LoVo (cell line): ENCODE results near the gene AEBP1.

Experiments used
- DNase-seq: peaks from one replicate; pipeline ENCODE4 v3.0.0-alpha.2; 2016; ENCODE audit warnings: low spot score

AEBP1 gene

DNA sequence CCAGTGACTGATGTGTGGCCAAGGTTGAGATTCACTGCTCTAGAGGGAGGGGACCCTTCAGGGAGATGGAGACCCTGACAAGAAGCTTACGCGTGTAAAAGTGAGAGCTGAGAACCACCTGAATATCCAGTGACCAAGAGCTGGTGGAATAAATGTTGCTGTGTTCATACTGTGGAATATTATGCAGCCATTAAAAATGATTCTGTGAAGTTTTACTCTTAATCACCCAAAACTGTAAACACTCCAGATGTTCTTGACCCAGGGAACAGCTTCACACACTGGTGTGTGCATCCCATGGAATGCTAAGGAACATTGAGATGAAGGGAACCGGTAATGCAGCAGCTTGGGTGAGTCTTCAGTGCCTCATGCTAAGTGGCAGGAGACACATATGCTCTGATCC is 17.5 kb upstream of the AEBP1 start:
- DNase-seq: no peak

DNA sequence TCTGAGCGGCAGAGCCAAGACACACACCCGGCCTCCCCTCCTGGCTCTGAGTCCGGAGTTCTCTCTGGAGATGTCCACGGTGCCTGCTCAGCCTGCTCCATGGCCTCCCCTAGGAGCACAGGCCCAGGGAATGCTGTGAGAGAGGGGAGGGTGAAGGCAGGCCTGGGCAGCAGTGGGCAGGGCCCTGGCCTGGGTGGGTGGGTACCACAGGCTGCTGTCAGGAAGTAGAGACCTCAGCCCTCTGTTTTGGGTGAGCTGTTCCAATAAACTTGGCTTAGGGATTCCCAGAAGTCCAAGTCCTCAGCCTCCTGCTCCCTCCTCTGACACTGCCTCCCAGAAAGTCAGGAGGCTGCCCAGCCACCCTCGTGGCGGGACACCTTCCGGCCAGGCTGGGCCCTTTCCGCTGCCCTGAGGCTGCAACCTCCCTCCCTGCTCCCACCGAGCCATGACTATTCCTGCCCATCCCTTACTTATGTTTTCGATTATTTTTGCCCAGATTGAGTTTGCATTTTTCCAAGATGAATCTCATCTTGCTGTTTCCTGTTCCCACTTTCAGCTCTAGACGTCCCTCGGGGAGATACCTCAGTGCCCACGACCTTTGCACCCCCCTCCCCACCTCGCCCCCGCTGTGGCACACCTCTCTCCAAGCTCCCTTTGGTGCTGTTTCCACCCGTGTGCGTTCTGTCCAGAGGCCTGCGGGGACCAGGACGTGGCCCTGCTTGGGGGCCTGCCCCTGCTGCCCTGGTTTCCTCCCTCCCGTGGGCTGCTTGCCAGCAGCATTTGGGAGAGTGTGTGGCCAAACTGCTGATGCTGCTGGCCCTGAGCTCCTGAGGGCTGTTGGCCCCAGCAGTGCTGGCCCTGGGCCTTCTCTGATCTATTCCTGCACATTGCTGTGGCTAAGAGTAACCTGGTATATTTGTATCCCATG is 16.0 kb upstream of the AEBP1 start:
- DNase-seq: no peak

GRCh38 chr7:44093102-44093641 is 11.0 kb upstream of the AEBP1 start:
- DNase-seq: no peak

- no peak for DNase-seq
Observed at GRCh38 chr7:44094365-44094764, 9.8 kb upstream of the AEBP1 start.

DNA sequence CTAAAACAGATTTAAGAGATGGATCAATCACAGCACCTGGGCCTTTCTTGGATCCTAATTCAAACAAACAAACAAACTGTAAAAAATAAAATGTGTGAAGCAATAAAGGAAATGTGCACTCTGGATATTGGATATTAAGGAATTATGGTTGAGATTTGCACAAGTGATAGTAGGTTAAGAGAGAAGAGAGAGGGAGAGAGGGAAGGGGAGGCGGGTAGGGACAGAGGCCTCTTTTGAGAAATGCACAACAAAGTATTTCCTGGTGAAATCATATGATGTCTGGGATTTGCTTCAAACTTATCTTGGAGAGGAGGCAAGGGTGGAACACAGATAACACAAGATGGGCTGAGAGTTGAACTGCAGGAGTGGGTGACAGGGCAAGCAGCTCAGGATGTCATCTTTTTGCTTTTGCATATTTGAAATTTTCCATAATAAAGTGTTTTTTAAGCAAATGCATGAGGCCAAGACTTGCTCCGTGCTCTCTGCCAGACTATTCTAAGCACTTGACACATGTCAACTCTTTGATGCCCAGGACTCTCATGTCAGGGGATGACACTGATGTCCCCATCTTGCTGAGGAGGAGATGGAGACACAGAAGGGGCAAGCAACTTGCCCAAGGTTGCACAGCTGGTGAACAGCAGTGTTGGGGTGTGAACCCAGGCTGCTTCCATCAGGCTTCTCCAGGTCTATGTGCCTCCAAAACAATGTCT is 9.1 kb upstream of the AEBP1 start:
- no peak for DNase-seq

DNA sequence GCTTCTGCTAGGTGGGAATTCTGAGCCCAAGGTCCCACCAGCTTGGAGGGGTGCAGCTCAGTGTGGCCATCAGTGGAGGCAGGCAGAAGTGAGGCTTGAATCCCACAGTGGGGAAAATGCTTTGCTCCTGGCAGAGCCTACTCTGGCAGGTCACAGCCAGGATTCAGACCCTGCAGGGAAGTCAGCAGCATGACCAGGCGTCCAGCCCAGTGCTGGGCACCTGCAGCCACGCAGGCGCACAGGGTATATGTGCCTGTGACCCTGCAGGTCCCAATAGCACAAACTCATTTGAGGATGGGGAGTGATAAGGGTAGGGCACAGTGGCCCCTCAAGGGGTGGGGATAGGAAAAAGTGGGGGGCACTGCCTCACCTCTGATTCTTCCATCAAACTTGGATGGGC is 8.4 kb upstream of the AEBP1 start:
- DNase-seq: no peak

GRCh38 chr7:44096326-44096881 is 7.7 kb upstream of the AEBP1 start:
- DNase-seq: no peak

DNA sequence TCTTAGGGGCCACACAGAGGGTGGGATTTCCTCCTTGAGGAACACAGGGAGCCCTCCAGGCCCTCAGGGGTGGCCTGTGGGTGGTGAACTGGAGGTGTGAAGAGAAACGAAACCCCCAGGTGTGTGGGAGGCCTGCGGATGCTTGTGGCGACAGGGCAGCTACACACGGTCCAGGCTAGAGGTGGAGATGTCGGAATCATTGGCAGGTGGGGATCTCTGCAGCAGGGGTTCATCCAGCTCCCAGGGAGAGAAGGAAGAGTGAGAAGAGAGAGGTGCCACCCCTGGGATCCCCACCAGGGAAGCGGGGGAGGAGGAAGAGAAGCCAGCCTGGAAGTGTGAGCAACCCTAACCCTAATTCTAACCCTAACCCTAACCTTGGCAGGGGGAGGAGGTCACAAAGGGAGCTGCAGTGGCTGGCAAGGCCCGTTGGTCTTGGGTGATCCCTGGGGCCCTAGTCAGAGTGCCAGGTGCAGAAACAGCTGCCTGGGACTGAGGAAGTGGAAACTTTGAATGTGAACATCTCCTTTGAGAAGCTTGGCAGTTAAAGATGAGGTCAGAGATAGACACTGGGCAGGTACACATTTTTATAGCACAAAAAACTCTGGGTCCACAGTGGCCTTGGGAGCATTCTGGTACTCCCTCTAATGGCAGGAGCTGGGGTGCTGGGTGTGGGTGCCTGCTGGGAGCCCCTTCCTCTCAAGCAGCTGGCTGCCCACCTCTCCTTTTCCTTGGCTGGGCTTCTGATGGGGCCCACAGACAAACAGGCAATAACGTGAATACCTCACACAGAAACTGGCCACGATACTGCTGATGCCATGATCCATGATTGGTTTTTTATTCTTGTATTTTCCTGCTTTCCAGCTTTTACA is 6.8 kb upstream of the AEBP1 start:
- DNase-seq: no peak

- no peak for DNase-seq
Observed at GRCh38 chr7:44098092-44099068, 5.8 kb upstream of the AEBP1 start.

DNA sequence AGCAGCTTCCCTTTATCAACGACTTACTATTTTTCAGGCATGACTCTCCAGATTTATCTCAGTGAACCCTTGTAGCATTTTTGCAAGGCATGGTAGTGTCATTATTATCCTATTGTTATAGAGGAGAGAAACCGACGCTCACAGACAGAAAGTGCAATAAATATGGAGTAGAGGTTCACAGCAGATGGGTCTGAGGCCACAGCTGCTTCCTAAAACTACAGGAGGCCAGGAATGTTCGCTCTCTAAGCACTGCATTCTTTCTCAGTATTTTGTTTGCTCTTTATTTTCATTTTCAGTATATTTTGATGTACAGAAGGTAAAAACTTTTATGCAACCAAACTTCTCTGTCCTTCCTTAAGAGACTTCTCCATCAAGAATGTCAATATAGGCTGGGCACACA is 4.5 kb upstream of the AEBP1 start:
- no peak for DNase-seq

GRCh38 chr7:44100458-44101302 is 3.5 kb upstream of the AEBP1 start:
- no peak for DNase-seq

DNA sequence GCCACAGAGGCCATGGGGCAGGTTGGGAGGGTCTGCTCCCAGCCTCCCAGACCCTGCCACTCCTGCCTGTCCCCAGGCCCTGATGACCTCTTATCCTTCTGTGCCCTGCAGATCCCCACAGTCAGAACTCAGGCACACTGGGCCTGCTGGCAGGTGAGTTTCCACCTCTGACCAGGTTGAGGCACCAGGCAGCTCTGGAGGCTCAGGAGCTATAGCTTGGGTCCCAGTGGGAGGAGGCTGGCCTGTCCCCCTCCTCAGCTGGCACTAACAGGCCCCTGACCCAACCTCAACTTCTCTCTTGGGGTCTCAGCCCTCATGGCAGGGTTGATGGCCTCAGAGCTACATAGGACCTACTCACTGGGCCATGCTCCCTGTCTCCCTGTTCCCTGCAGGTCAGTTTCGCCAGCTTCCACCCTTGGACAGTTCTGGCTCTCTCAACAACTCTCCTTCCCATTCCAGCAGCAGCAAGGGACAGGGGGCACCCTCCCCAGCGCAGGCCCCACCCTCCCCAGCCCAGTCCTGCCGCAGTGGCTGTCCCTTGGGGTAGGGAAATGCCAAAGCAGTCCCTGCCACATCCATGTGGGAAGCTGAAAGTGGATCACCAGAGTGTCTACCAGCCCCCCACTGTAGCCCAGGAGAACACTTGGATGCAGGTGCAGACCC is 2.7 kb upstream of the AEBP1 start:
- no peak for DNase-seq

DNA sequence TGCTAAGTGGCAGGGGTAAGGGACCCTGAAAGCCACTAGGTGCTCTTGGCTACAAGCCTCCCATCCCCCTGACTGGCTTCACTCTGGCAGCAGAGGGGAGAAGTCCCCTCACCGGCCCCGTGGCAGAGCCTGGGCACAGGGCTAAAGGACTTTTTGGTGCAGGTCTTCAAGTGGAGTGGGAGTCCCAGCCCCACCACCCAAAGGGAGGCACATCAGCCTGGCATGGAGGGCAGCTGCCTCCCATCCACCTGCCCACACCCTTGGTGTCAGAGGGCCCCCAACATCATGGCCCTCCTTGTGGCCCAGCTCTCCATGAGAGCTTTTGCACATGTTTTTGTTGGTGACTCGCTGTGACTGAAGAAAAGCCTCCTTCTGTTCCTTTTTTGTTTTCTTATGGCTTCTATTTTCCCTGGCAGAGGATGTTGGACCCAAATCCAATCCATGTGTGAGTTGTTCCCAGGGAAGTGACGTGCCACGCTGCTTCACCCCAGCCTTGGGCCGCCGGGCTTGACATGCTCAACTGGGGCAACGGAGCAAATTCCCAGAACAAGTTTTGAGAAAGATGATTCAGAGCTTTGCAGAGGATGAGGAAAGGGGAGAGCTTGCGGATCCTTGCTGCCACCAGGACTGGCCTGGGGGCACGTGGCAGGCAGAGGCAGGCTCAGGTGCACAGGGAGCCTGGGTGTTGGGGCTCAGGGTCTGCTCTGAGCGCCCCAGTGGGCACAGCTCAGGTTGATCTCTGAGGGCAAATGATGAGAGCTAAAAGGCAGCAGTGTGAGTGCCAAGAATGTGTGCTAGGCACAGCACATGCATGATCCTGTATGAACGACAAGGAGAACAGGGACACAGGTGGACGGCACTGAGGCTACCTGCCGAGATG is 1.9 kb upstream of the AEBP1 start:
- no peak for DNase-seq

DNA sequence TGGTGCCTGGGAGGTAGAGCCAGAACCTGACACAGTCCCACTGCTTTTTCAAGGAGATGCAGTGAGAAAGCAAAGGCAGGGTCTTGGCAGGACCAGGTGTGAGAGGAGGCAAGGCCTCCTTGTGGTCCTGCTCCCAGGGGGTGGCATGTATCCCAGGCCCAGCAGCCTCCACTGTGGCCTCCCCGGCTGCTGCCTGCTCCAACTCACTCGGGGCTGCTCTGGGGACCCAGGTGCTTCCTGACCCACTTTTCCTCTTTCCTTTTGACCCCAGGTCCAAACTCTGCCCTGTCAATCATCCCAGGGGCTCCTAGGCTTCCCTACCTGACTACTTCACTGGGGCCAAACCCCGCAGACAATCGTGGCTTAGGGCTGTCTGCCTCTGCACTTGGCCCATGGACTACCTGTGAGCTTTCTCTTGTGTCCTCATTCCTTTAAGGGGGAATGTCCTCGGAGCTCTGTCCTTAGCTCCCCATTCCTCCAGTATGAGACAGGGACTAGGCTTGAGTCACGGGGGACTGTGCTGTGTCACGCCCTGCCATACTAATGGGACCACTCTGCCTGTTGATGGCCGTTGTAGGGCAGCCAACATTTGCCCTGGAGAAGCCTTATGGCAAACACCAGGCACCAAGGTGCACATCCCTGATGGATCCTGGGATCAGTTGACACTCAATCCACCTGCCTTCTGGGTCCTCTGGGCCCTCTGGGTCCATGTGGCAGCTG is 1.1 kb upstream of the AEBP1 start:
- DNase-seq: no peak

- DNase-seq: no peak
Observed at GRCh38 chr7:44103566-44103922, 601 bp upstream of the AEBP1 start.

- no peak for DNase-seq
Observed at GRCh38 chr7:44104860-44105771, 971 bp downstream of the AEBP1 start.
